ENCODE measurements around the gene ATP8B1.

- TF ChIP-seq POLR2AphosphoS5 (IDR thresholded peaks at IDR 0.05) (no peak), POLR2A (IDR thresholded peaks at IDR 0.05) (no peak)
- TF ChIP-seq, protein P1, sequence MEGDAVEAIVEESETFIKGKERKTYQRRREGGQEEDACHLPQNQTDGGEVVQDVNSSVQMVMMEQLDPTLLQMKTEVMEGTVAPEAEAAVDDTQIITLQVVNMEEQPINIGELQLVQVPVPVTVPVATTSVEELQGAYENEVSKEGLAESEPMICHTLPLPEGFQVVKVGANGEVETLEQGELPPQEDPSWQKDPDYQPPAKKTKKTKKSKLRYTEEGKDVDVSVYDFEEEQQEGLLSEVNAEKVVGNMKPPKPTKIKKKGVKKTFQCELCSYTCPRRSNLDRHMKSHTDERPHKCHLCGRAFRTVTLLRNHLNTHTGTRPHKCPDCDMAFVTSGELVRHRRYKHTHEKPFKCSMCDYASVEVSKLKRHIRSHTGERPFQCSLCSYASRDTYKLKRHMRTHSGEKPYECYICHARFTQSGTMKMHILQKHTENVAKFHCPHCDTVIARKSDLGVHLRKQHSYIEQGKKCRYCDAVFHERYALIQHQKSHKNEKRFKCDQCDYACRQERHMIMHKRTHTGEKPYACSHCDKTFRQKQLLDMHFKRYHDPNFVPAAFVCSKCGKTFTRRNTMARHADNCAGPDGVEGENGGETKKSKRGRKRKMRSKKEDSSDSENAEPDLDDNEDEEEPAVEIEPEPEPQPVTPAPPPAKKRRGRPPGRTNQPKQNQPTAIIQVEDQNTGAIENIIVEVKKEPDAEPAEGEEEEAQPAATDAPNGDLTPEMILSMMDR (IDR thresholded peaks at IDR 0.05 in 8 of 11, conservative IDR thresholded peaks at IDR 0.05 in 3 of 11), result no peak
Measured at GRCh38 chr18:57792631-57793301, 10.3 kb downstream of the ATP8B1 start.

Data from spleen (tissue), 7 donors.